K562 (cell line): ENCODE data around the gene ABHD17C. TPM values are rescaled to one million over a fixed set of nuclear protein-coding genes. Genes with fewer than 3 reads are reported as not detected.

ENCODE experiments used
- ATAC-seq: fragments of 200-7000 bp; cut with Tn5 transposase; 3 replicates; pipeline ENCODE4 v1.9.1; 2020; ENCODE audit warnings: moderate library complexity
- BruUV-seq: library from RNA; stranded (reverse); fragments of 400-500 nt; replicated peaks from 2 replicates; lab custom pipeline; 2021; lab: Mats Ljungman, UMichigan
- CTCF ChIA-PET: fragments of 300-600 bp; formaldehyde crosslinking; extraction: SDS; loops from one replicate; lab custom pipeline; 2021; ENCODE audit warnings: low intra/inter-chr PET ratio; lab: Yijun Ruan, JAX
- POLR2A ChIA-PET: fragments of 300-600, 350-650 bp; sonication (Branson Sonifier 250); formaldehyde crosslinking; extraction: SDS; loops from one replicate; lab custom pipeline; 2021; ENCODE audit warnings: antibody characterized with exemption, inconsistent platforms; lab: Yijun Ruan, JAX
- DNase-seq, 4 experiments: peaks; one replicate each; pipeline versions ENCODE4 v3.0.0 to v3.0.0-alpha.2; 2011 to 2018; ENCODE audit warnings: low spot score in 3 of 4, mixed read lengths in 3 of 4; ENCODE audit errors: extremely low read depth in 1 of 4
- FAIRE-seq: peaks from 2 replicates; lab custom pipeline; 2011; peaks lifted over from hg19 to GRCh38; lab: Jason Lieb, UNC
- H2AFZ ChIP-seq: 2 replicates; pipeline ENCODE4 v1.6.0; 2011; ENCODE audit warnings: low read depth, low read length, control low read depth, inconsistent platforms
- H3K27ac ChIP-seq: fragments of 200-600 bp; 3 replicates; pipeline ENCODE4 v1.8.0; 2011; ENCODE audit warnings: low read depth, mild to moderate bottlenecking, control low read depth, inconsistent platforms, low read length, moderate library complexity, mixed read lengths; ENCODE audit errors: extremely low read depth
- H3K27me3 ChIP-seq, 2 experiments: fragments of 300-600 bp in 1 of 2; 2 replicates in 1 of 2; 3 replicates in 1 of 2; pipeline versions ENCODE4 v1.6.0 to v1.8.0; 2011; ENCODE audit warnings: inconsistent platforms in 2 of 2, low read length in 2 of 2, mild to moderate bottlenecking in 1 of 2, mixed read lengths in 1 of 2, moderate library complexity in 1 of 2; ENCODE audit not compliant: control insufficient read depth in 2 of 2, insufficient read depth in 2 of 2
- H3K36me3 ChIP-seq: fragments of 300-600 bp; 3 replicates; pipeline ENCODE4 v1.8.0; 2011; ENCODE audit warnings: mild to moderate bottlenecking, low read length, inconsistent platforms; ENCODE audit not compliant: control insufficient read depth, insufficient read depth
- H3K4me1 ChIP-seq, 2 experiments: fragments of 200-600 bp in 1 of 2; replicated peaks in 1 of 2; 2 replicates in 1 of 2; 3 replicates in 1 of 2; pipeline versions ENCODE4 v1.5.1 to v1.8.0; 2011; ENCODE audit warnings: inconsistent platforms in 2 of 2, low read length in 2 of 2, mild to moderate bottlenecking in 1 of 2, mixed read lengths in 1 of 2, moderate library complexity in 1 of 2; ENCODE audit not compliant: control insufficient read depth in 2 of 2, insufficient read depth in 2 of 2
- H3K4me2 ChIP-seq: 2 replicates; pipeline ENCODE4 v1.6.1; 2011; ENCODE audit warnings: low read length, control low read depth, inconsistent platforms, mixed read lengths; ENCODE audit not compliant: insufficient read depth
- H3K4me3 ChIP-seq: fragments of 200-600 bp; sonication (generic), shearing (Covaris generic); 2 replicates; pipeline ENCODE4 v1.5.1; 2016; ENCODE audit warnings: control low read depth, inconsistent platforms
- H3K79me2 ChIP-seq: fragments of 200-600 bp; 3 replicates; pipeline ENCODE4 v1.8.0; 2011; ENCODE audit warnings: low read length, inconsistent platforms; ENCODE audit not compliant: control insufficient read depth, insufficient read depth
- H3K9ac ChIP-seq, 2 experiments: 2 replicates each; pipeline versions ENCODE4 v1.6.0 to v1.6.1; 2011; ENCODE audit warnings: low read depth in 2 of 2, low read length in 2 of 2, control low read depth in 1 of 2, inconsistent platforms in 1 of 2, mild to moderate bottlenecking in 1 of 2, mixed read lengths in 1 of 2; ENCODE audit not compliant: insufficient read depth in 1 of 2
- H3K9me1 ChIP-seq: one replicate; pipeline ENCODE4 v1.6.0; 2011; ENCODE audit warnings: inconsistent platforms, mild to moderate bottlenecking, low read length, moderate library complexity; ENCODE audit not compliant: control insufficient read depth, insufficient read depth
- H3K9me3 ChIP-seq: replicated peaks from 2 replicates; pipeline ENCODE4 v1.5.1; 2011; ENCODE audit warnings: low read depth, low read length, inconsistent platforms; ENCODE audit not compliant: control insufficient read depth, insufficient read depth
- H4K20me1 ChIP-seq: replicated peaks from 2 replicates; pipeline ENCODE4 v1.6.1; 2011; ENCODE audit warnings: low read length, inconsistent platforms, mixed read lengths; ENCODE audit not compliant: control insufficient read depth, insufficient read depth
- ARID4B ChIP-seq: sonication (generic); formaldehyde crosslinking; IDR thresholded peaks from 2 replicates; pipeline ENCODE4 v1.8.0; 2022; ENCODE audit warnings: mild to moderate bottlenecking, missing genetic modification reagents
- CHD4 ChIP-seq: fragments of 200-600 bp; sonication (generic); IDR thresholded peaks from 3 replicates; pipeline ENCODE4 v1.6.1; 2012; ENCODE audit warnings: low read depth, mild to moderate bottlenecking, mixed read lengths, low read length, inconsistent platforms; ENCODE audit not compliant: insufficient read depth, insufficient replicate concordance, poor library complexity, severe bottlenecking
- ILK ChIP-seq: fragments of 450-650 bp; IDR thresholded peaks from 2 replicates; pipeline ENCODE4 v1.6.1; 2016; ENCODE audit warnings: missing genetic modification characterization, low read depth, mild to moderate bottlenecking, missing compliant biosample characterization, moderate library complexity, borderline replicate concordance
- MEIS2 ChIP-seq: fragments of 450-650 bp; IDR thresholded peaks from 2 replicates; pipeline ENCODE4 v1.6.1; 2014; ENCODE audit warnings: mild to moderate bottlenecking; ENCODE audit not compliant: partially characterized antibody
- MTA2 ChIP-seq: fragments of 450-650 bp; IDR thresholded peaks from 2 replicates; pipeline ENCODE4 v1.6.1; 2016; ENCODE audit warnings: low read depth
- MYNN ChIP-seq, 2 experiments: sonication (generic); formaldehyde crosslinking in 1 of 2; IDR thresholded peaks; 2 replicates each; pipeline versions ENCODE4 v1.5.0 to v1.6.1; 2016 to 2020; ENCODE audit warnings: antibody characterized with exemption in 1 of 2, missing genetic modification reagents in 1 of 2
- NFRKB ChIP-seq: fragments of 450-650 bp; IDR thresholded peaks from 2 replicates; pipeline ENCODE4 v1.6.1; 2016; ENCODE audit warnings: low read depth
- PTTG1 ChIP-seq: fragments of 450-650 bp; IDR thresholded peaks from 2 replicates; pipeline ENCODE4 v1.6.1; 2016; ENCODE audit warnings: low read depth, mild to moderate bottlenecking, missing genetic modification characterization, missing compliant biosample characterization
- WGBS: fragments of 100-300 bp; shearing (Covaris generic); methylation state at CpG from one replicate; pipeline ENCODE4 v1.1.6; 2016; ENCODE audit warnings: low coverage, mixed read lengths; ENCODE audit not compliant: insufficient coverage; ENCODE audit errors: missing lambda C conversion rate; 5-methylcytosine and 5-hydroxymethylcytosine counted together
- in situ Hi-C: fragments of 300-500 bp; cut with MboI; formaldehyde crosslinking; loops from 4 replicates; pipeline ENCODE4 v1.15.0; 2018; ENCODE audit warnings: inconsistent platforms, mixed read lengths
- intact Hi-C: fragments of 100-400 bp; cut with micrococcal nuclease; formaldehyde crosslinking; loops from 2 replicates; pipeline ENCODE4 v1.14.2; 2022
- polyA plus RNA-seq, 8 experiments: library from polyadenylated mRNA; depleted of rRNA in 4 of 8; stranded (reverse) in 5 of 8; unstranded in 3 of 8; fragments of >200 nt; fragmentation: Nextera tagmentation in 2 of 8; fragmentation: Illumina TruSeq in 1 of 8; extraction: Ambion mirVana in 2 of 8; extraction: Trizol in 1 of 8; gene quantifications; 2 replicates each; pipeline versions ENCODE4 v1.2.1 to v1.2.3, GENCODE V29; 2011 to 2014; ENCODE audit warnings: inconsistent platforms in 1 of 8, missing spikeins in 1 of 8
- total RNA-seq, 7 experiments: library from RNA; depleted of rRNA in 6 of 7; stranded (reverse); fragments of >200 nt in 6 of 7; fragmentation: Illumina TruSeq in 2 of 7; extraction: Trizol in 2 of 7; gene quantifications; 2 replicates each; pipeline versions ENCODE4 v1.2.1 to v1.2.3, GENCODE V29; 2011 to 2021; ENCODE audit warnings: low replicate concordance in 1 of 7
- TF ChIP-seq, protein P1 (sequence below), 2 experiments: IDR thresholded peaks; 2 replicates each; pipeline ENCODE4 v1.6.1; 2012; ENCODE audit warnings: improper control_type of control experiment in 2 of 2, low read depth in 2 of 2, low read length in 2 of 2, borderline replicate concordance in 1 of 2
- TF ChIP-seq, protein P2 (sequence below): fragments of 450-650 bp; formaldehyde crosslinking; IDR thresholded peaks from 2 replicates; pipeline ENCODE4 v1.4.0; 2020; ENCODE audit warnings: mild to moderate bottlenecking, mixed read lengths

The ABHD17C gene
- total and polyA plus RNA-seq, 9 of the 15 experiments (the other 6 are each of a cell fraction or from before 2014, with no cell fraction given): 0.04 to 0.42 (median 0.19) TPM; not detected in 1

- no peak for DNase-seq
- POLR2A ChIA-PET: interaction anchor here (1.0 to 1.4 kb wide), 2 partner anchors 9 to 19 kb away, joined by 3 to 4 read pairs; no protein-coding TSS in a partner anchor
- in situ Hi-C loops: loop anchor here (5.0 kb wide), 1 partner anchor 320 kb away; no protein-coding TSS in a partner anchor
- TF ChIP-seq NFRKB (no peak), CHD4 (no peak), MEIS2 (no peak), ILK (tag) (no peak), PTTG1 (tag) (no peak), MYNN (IDR thresholded peaks at IDR 0.05) (no peak), MYNN (CRISPR knock-in tag; IDR thresholded peaks at IDR 0.05) (no peak), MTA2 (no peak), ARID4B (CRISPR knock-in tag) (no peak)
- TF ChIP-seq, protein P1, sequence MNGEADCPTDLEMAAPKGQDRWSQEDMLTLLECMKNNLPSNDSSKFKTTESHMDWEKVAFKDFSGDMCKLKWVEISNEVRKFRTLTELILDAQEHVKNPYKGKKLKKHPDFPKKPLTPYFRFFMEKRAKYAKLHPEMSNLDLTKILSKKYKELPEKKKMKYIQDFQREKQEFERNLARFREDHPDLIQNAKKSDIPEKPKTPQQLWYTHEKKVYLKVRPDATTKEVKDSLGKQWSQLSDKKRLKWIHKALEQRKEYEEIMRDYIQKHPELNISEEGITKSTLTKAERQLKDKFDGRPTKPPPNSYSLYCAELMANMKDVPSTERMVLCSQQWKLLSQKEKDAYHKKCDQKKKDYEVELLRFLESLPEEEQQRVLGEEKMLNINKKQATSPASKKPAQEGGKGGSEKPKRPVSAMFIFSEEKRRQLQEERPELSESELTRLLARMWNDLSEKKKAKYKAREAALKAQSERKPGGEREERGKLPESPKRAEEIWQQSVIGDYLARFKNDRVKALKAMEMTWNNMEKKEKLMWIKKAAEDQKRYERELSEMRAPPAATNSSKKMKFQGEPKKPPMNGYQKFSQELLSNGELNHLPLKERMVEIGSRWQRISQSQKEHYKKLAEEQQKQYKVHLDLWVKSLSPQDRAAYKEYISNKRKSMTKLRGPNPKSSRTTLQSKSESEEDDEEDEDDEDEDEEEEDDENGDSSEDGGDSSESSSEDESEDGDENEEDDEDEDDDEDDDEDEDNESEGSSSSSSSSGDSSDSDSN (IDR thresholded peaks at IDR 0.05; ENCODE audit: borderline replicate concordance in 1 of 2, low read depth in 2 of 2, low read length in 2 of 2): no peak
- TF ChIP-seq, protein P2, sequence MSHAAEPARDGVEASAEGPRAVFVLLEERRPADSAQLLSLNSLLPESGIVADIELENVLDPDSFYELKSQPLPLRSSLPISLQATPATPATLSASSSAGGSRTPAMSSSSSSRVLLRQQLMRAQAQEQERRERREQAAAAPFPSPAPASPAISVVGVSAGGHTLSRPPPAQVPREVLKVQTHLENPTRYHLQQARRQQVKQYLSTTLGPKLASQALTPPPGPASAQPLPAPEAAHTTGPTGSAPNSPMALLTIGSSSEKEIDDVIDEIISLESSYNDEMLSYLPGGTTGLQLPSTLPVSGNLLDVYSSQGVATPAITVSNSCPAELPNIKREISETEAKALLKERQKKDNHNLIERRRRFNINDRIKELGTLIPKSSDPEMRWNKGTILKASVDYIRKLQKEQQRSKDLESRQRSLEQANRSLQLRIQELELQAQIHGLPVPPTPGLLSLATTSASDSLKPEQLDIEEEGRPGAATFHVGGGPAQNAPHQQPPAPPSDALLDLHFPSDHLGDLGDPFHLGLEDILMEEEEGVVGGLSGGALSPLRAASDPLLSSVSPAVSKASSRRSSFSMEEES (CRISPR knock-in tag): no peak
Observed at GRCh38 chr15:80777137-80777536, 82.0 kb downstream of the ABHD17C start.

More at GRCh38 chr15:80777137-80777536, 82.0 kb downstream of the ABHD17C start:
- intact Hi-C loops: no loop called here
- Histone ChIP-seq H3K9me1 (no peaks in the 10 kb centered on the region), H3K36me3 (no peaks in the 10 kb centered on the region), H2AFZ (no peak overlapping the region), H3K4me3 (no peak overlapping the region), H3K9me3 (no peaks in the 10 kb centered on the region), H4K20me1 (peaks cover 9% of the 10 kb centered on the region), H3K27ac (no peak overlapping the region), H3K4me1 (peaks cover 0 to 18% of the 10 kb centered on the region in 2 experiments; a peak in 2 of 5 replicates), H3K4me2 (no peak overlapping the region), H3K27me3 (peaks cover 15 to 31% of the 10 kb centered on the region in 2 experiments; a peak in 4 of 5 replicates), H3K79me2 (no peaks in the 10 kb centered on the region), H3K9ac (no peak overlapping the region)
- WGBS: 2% methylated on average over 8 of the region's 8 CpGs
- FAIRE-seq (no peak), ATAC-seq (no peak)
- BruUV-seq: no TSS peak
- CTCF ChIA-PET: interaction anchor here (1.1 to 2.0 kb wide), 2 partner anchors 209 to 321 kb away, joined by 4 to 11 read pairs; no protein-coding TSS in a partner anchor
